Measurements from ENCODE around the gene GARIN5B.

Gene GARIN5B

DNA sequence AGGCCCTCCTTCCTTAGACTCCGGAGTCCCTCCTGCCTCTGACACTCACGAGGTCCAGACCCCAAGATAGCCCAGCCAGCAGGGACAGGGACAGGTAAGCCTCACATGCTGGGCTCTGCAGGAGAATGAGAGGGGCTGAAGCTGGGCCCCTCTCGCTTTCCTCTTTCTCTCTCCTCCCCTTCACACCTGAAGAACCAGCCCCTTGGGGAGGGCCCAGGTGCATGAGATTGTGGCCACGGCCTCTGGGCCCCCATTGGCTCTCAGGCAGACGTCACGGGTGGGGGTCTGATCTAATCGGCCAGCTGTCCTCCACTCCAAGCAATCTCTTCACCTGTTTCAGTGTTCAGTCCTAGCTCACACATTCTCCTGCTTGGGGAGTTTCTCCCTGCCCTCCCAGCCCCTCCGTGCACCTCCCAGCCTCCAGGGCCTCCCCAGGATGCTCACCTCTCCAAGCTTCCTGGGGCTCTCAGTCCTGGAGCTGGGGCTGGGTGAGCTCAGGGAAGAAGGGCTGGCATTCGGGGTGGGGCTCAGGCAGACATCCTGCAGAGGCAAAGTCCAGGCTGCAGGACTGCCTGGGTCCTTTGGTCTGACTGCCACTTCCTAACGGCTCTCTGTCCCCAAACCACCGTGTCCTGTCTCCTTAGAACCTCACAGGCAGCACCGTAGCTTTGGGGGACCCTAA is 40.7 kb downstream of the GARIN5B start:
- no peak for DNase-seq (ENCODE audit: low read depth)

DNA sequence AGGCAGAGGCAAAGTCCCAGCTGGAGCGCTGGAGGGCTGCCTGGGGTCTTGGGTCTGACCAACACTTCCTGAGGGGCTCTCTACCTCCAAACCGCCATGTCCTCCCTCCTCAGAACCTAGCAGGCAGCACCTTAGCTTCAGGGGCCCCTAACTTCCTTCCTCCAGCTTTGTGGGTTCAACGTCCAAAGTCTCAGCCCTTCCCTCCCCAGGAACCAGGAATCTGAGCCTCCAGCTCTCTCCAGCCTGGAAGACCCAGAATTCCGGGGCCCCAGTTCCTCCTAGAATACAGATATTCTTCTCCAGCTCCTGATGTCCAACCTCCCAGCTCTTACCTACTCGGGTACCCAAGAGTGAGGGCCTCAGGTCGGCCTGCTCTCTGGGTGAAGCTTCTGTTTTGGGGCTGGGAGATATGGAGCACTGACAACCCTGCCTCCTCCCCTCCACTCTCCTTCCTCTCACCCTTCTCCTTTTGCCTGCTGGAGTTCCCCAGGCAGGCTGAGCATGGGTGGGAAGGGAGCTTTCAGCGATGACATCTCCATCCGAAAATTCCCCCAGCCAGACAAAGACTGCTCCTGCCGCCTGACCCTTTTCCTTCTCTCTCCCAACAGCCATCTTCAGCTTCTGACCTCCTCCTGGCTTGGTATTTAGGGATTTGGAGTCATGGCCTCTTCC is 41.5 kb downstream of the GARIN5B start:
- no peak for DNase-seq (ENCODE audit: low read depth)

DNA sequence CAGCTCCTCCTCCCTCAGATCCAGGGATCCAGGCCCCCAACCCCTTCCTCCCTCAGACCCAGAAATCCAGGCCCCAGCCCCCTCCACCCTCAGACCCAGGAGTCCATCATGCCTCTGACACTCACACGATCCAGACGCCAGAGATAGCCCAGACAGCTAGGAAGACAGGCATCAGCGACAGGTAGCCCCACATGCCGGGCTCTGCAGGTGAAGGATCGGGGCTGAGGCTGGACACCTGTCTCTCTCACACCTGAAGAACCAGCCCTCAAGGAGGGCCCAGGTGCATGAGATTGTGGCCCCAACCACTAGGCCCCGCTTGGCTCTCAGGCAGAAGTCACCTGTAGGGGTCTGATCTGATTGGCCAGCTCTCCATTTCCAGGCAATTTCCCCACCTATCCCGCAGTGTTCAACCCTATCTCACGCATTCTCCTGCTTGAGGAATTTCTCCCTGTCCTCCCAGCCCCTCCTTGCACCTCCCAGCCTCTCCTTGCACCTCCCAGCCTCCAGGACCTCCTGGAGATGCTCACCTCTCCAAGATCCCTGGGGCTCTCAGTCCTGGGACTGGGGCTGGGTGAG is 42.1 kb downstream of the GARIN5B start:
- no peak for DNase-seq (ENCODE audit: low read depth)

DNA sequence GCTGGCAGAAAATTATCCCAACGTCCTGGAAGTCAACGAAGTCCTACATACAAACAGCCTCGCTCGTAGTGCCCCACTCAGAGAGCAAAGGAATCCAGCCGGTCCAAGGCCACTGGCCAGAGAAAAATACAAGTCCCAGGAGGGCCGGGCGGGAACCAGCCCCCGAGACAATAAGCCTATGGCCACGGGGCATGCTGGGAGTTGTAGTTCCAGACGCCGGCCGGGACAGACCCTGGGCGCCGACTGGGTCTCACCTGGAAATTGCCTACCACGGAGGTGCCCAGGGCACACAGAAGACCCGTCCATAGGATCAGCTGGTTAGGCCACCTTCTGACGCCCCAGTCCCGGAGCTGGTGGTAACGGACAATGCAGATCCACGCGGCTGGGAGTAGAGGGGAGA is 43.3 kb downstream of the GARIN5B start:
- DNase-seq (ENCODE audit: low read depth), result peak; percentile 64

DNA sequence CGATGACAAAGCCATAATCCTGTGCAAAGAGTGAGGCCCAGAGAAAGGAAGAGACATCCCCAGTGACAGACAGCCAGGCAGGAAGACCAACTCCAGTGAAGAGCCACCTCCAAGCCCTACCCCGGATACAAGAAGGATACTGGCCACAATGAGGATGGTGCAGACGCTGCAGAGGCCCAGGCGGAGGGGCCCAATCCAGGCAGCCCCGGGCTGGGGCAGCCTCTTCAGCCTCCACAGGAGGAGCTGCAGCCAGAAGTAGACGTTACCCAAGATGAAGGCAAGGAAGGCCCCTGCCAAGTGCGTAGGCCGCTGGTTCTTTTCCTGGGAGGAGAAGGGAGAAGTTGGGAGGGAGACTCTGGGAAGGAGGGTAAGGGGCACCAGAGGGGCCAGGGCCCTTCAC is 46.4 kb downstream of the GARIN5B start:
- DNase-seq (ENCODE audit: low read depth), result no peak

DNA sequence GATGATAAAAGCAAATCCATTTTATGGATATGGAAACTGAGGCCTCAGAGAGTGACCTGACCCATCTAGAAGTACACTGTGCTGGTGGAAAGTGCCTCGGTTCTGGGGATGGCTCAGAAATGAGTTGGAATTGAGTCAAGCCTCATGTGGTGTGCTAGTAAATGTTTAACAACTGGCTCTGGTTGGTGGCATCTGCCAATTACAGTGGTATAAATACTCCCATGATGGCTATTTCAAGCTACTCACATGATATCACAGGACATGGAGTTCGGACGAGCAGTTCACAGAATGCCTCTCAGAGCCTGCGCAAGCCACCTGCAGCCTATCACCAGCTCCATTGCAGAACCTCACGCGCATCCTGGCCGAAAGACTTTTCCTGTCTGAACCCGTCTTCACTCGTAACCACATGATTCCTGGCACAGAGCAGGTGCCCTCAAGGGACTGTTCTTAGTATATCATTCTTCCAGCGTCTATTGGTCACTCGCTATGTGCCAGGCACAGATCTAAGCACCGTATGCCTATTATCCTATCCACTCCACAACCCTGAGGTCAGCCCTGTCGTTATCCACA is 47.0 kb downstream of the GARIN5B start:
- no peak for DNase-seq (ENCODE audit: low read depth)

DNA sequence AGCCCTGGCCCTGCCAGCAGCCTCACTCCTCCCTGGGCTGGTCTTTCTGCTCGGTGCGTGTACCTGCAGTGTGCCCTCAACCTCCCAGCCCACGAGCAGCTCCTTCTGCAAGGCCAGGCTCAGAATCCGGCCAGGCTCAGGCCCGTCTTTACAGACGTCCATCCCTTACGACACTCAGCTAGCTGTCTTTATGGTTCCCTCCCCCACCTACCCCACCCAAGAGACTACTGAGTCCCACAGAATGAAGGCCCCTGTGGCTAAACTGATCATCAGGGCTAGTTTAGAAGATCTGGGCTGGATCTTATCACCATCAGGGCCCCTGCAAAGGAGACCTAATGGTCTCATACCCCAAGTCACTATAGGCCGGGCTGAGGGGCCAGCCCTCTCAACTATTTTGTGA is 48.7 kb downstream of the GARIN5B start:
- no peak for DNase-seq (ENCODE audit: low read depth)

DNA sequence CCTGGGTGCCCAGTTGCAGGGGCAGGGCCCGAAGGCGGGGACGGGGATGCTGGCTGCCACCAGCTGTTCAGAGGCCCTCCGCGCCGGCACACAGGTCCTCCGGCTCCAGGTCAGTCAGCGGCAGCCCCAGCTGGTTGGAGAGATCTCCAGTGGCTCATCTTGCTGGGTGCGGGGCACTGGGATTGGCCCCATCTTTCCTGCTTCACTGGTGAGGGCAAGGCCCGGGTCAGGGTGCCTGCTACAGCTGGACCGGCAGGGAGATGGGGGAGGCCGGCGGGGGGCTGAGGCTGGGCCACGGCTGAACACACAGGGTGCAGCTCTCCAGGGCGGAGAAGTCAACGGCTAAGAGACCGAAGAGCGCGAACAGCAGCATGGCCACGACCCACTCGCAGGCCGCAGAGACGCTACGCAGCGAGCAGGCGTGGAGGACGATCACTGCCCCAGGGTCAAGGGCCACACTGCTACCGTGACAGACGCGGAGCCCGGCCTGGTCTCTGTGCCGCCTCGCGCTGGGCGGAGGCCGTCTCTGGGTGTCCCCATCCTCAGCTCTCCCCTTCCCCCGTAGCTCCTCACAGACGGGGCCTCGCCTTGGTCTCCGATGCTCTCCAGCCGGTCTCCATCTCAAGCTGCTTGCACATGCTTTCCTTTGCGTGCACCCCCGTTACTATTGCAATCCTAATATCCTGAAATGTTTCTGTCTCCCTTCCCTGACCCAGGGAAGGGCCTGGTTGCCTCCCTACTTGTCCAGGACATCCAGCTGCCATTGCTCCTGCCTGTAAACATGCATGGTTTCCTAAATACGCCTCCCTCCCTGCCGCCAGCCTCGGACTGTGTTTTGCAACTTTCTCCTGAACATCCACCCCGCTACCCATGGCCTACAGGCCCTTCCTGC is 50.2 kb downstream of the GARIN5B start:
- DNase-seq (ENCODE audit: low read depth), result no peak

DNA sequence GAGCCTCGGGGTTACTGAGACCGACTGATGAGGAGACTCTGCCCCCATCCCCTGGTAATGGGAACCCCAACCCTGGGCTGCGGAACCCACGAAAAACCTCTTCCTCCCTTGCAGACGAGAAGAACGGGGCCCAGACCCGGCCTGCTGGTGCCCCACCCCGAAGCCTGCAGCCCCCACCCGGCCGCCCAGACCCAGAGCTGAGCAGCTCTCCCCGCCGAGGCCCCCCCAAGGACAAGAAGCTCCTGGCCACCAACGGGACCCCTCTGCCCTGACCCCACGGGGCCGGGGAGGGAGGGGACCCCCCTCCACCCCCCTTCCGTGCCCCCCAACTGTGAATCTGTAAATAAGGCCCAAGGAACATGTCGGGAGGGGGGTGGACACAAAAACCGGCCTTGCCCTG is 51.3 kb downstream of the GARIN5B start:
- DNase-seq (ENCODE audit: low read depth), result no peak

DNA sequence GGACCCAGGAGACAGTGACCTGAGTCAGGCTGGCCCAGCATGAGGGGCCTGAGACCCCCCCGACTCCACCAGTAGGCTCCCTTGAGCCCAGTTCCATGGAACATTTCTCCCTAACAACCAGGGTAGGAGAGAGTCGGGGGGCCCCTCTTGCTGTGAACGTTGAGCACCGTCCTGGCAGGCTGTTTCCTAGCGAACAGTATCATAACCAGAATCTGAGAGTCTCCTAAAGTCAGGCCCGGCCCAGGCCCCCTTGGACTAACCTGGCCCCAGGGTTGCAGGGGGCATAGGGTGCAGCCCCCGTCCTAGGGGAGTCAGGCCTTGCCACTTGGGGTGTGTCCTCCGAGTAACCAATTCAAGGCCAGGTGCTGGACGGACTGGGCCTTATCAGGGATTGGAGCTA is 51.7 kb downstream of the GARIN5B start:
- no peak for DNase-seq (ENCODE audit: low read depth)

DNA sequence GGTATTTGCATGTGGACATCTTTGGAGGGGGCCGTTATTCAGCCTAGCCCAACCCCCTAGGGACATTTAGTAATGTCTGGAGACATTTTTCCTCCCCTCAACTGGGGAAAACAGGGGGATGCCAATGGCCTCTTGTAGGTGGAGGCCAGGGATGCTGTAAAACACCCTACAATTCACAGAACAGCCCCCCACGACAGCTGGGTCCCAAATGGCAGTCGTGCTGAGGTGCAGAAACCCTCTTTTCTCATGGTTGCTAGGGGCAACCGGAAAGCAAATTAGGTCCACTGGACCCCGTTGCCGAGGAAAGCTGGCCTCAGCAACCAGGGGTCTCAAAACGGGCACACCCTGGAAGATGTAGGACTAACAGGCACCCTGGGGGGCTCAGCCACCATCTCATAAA is 52.6 kb downstream of the GARIN5B start:
- DNase-seq (ENCODE audit: low read depth), result no peak

DNA sequence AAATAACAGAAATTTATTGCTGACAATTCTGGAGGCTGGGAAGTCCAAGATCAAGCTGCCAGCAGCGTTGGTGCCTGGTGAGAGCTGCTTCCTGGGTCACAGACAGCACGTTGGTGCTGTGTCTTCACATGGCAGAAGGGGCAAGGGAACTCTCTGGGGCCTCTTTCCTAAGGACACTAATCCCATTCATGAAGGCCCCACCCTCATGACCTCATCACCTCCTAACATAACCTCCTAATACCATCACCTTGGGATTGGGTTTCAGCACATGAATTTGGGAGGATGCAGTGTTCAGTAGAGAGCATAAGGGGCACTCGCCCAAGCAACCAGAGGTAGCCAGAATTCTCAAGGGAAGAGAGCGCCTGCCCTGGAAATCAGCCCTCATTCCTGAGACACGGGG is 53.6 kb downstream of the GARIN5B start:
- no peak for DNase-seq (ENCODE audit: low read depth)

DNA sequence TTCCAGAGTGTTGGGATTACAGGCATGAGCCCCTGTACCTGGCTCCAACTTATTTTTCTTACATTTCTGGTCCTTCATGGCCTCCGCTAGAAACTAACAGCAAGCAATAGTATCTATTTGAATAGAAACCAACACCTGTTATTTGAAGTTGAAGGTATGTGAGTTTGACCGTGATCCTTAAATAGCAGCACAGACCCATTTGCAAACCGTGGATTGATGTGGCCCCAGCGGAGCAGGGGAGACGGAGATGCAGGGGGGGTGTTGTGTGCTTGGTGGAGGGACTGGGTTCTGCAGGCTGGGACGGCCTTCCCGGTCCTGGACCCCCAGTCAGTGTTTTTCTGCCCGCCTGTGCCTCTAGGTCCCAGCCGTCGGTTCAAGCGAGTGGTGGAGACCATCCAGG is 54.8 kb downstream of the GARIN5B start:
- no peak for DNase-seq (ENCODE audit: low read depth)

DNA sequence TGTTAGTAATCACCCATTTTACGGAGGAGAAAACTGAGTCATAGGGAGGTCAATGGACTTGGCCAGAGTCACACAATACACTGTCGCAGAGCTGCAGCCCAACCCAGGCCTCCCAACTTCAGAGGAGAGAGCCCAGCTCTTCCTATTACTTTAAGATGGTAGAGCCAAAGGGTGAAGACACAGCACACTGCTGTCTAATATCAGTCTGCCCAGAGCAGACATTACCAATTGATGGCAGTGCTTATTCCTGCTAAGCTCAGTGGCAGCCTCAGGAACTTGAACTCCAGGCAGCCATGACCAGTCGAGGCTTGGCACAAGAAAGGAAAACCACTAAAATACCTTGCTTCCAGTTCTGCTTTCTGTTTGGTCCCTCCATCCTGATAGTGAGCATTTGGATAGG is 56.3 kb downstream of the GARIN5B start:
- no peak for DNase-seq (ENCODE audit: low read depth)

DNA sequence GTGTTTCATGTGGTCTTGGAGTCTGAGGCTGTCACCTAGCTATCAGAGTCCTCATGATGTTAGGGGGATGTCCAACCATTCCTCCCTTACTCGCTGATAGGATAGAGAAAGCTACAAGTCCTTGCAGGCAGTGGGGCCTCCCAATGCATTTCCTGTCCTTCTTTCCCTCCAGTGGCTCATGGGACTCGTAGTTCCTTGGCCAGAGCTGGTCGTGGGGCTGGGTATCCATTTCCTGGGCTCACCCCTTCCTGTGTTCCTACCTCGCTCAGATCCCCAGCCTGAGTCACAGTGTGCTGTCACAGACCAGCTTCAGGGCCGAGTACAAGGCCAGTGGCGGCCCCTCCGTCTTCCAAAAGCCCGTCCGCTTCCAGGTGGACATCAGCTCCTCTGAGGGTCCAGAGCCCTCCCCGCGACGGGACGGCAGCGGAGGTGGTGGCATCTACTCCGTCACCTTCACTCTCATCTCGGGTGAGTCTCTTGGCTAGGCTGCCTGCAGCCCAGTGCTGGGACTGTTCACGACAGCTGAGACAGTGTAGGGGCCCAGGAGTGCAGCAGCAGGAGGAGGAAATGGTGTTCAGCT is 57.0 kb downstream of the GARIN5B start:
- DNase-seq (ENCODE audit: low read depth), result peak; percentile 35

DNA sequence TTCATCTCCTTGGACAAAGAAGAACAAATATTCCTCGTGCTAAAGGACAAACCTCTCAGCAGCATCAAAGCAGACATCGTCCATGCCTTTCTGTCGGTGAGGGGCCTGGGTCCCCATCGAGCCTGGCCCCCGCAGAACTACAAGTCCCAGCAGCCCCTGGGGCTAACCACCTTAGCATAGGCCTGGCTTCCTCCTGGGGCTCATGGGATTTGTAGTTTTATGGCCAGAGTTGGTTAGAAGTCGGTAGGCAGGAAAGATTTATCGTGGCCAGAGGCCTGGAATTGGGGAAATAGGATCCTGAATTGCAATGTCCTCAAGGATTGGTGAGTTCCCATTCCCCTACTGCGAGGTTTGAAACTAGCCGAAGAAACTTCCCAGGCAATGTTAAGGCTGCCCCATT is 57.6 kb downstream of the GARIN5B start:
- DNase-seq (ENCODE audit: low read depth), result peak; percentile 57

DNA sequence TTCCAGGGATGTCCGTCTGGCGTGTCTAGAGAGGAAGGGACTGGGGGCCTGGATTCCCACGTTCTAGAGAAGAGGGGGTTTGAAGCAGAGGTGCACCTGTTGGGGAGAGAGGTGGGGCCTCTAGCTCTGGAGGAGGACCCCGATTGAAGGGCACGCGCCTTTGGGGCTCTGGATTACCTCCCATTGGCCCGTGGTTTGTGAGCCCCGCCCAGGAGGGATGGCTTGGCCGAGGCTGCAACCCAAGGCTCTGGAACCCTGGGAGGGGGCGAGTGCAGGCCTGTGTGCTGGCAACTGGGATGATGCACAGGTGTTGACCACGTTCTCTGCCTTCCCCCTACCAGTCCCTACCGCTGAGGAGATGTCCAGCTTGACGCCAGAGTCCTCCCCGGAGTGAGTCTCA is 58.1 kb downstream of the GARIN5B start:
- no peak for DNase-seq (ENCODE audit: low read depth)

Measured in ELR (cell line).